ENCODE data around the gene RBMX.
"Not testable (repeated sequence)": the region's sequence is repeated elsewhere in the genome, so short reads cannot be mapped to it uniquely, and the experiment has no call there.

The RBMX gene

DNA sequence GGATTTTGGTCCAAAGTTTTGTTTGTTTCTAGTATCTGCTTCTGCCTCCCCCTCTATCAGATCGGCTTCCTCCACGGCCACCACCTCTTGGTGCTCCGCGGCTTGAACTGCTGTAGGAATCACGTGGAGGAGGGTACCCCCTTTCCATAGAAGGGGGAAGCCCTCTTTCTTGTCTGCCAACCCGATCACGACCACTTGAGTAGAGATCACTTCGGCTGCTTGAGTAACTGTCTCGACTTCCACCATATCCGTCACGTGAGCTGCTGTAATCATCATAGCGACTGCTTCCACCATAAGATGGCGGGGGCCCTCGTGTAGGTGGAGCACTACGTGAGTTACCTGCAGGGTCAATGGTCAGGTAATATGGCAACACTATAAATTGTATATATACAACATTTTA is 6.4 kb downstream of the RBMX start:
- DNase-seq = not testable (repeated sequence)

DNA sequence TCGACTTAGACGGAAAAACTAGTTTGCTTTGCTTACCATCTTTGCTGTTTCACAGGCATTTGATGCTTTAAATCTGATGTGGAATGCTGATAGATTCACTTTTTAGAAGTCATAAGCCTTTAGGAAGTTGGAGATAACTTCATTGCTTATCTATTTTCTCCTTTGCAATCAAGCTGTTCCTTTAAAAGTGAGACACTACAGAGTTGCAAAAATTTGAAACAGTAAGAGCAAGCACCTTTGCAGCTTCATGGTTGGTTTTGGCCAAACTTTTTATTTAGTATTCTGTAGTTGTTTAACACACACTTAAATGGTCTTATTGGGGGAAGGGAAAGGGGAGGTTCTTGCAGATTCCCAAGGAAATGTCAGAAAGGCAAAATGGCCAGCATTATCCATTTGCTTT is 7.3 kb downstream of the RBMX start:
- not testable (repeated sequence) for DNase-seq

DNA sequence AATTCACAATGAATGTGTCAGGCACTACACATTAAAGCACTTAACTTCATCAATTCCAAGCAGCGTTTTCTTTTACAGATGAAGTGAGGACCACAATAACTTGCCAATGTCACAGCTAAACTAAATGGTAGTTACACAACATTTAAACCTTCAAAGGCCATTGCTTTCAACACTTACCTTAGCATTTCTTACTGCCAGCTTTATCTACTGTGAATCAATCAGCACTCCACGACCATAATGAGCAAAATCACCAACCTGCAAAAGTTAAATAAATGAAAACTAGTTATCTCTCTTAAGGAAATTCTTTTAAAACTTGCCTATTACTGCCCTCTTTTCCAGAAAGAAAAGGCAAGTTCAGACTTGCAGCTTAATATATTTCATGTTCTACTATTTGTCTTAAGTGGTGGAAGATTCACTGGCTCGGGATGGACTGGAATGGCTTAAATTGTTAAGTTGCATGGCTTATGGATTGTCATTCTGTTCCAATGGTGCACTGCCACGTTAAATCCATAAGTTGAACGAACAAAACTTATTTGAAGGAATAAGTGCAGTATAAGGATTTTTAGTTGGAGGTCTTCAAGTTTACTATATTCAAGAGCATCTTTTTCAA is 8.3 kb downstream of the RBMX start:
- no peak for DNase-seq

DNA sequence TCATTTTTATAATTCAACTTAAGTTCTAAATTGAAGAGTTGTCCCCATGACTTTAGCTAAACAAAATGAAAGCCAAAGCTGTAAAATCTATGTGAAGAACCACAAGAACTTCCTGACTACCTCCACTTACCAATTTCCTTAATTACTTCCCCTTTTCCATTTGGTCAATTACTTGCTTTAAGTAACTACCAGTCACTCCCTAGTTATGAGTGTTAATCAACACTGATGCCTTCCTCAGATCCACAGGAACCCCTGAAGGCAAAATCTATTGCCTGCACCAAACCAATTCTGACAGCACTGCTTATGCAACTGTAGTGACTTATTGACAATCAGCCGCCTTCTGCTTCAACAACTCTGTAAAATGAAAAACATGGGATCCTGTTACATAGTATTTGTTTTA is 10.5 kb downstream of the RBMX start:
- no peak for DNase-seq

DNA sequence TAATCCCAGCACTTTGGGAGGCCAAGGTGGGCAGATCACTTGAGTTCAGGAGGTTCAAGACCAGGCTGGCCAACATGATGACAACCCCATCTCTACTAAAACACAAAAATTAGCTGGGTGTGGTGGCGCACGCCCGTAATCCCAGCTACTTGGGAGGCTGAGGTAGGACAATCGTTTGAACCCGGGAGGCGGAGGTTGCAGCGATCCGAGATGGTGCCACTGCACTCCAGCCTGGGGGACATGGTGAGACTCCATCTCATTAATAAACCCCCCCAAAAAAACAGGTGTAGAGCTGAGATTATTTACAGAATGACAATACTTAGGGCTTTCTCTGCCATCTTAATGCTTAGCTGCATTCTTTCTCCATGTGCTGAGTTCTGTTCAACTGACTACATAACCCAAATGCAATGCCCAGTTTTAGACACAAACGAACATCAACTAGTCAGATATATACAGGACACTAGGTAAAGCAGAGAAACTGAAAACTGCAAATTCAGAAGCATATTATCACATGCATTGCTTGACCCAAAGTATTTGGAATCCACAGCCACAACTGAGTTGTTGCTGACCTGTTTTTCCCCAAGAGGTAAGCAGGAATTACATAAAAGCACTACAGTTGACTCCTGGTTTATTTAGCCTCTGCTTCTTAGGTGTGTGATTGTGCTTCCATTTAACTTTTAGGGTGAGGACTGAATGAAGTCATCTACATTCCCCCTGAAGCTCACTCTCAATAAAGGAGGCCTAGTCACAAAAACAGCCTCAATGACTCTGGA is 12.1 kb downstream of the RBMX start:
- no peak for DNase-seq

DNA sequence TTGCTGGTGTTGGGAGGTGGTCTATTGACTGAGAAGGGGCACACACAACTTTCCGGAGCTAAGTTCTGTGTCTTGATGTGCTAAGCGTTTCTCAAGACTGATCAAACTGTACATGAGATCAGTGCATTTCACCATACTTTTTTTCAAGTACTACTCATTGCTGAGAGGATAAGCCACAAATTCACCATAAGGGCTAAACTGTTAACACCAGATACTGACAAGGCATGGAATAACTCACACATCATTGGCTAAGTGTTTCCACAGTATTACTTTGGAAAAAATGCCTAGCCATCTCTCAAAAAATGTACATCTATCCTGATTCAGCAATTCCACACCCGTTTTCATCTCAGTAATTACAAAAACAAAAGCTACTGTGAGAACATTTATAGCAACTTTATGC is 13.0 kb downstream of the RBMX start:
- no peak for DNase-seq

DNA sequence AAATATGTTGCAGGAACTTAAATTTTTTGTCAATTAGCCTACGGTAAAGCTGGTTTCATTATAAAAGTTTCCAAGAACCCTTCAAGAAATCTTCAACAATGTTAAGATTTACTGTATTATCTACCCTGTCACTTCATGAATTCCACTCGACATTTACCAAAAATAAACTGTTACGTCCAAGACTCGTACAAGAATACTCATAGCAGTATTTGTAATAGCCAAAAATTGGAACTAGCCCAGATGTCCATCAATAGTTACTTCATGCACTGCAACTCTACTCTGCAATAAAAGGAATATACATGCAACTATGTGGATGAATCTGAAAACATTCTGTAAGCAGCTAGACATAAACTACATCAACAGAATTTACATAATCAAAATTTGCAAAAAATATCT is 13.4 kb downstream of the RBMX start:
- no peak for DNase-seq

DNA sequence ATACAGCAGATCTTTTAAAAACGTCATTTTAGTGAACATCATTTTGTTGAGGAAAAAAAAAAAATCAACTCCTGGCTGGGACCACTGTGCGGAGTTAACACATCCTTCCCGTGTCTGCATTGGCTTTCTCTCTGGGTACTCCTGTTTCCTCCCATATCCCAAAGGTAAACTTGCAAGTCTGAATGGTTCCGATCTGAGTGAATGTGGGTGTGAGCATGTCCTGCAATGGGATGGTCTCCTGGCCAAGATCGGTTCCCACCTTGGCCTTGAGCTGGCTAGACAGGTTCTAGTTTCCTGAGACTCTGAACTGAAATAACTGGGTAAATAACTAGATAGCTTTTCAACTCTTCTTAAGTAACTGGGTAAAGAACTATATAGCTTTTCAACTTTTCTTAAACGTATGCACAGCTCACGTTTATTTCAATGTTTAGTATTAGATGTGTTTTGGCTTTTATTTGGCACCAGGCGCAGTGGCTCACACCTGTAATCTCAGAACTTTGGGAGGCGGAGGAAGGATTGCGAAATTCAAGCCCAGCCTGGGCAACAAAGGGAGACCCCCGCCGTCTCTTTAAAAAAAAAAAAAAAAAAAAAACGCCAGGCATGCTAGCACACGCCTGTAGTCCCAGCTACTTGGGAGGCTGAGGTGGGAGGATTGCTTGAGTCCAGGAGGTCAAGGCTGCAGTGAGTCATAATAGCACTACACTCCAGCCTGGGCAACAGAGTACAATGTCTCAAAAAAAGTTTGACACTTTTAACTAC is 14.0 kb downstream of the RBMX start:
- no peak for DNase-seq

DNA sequence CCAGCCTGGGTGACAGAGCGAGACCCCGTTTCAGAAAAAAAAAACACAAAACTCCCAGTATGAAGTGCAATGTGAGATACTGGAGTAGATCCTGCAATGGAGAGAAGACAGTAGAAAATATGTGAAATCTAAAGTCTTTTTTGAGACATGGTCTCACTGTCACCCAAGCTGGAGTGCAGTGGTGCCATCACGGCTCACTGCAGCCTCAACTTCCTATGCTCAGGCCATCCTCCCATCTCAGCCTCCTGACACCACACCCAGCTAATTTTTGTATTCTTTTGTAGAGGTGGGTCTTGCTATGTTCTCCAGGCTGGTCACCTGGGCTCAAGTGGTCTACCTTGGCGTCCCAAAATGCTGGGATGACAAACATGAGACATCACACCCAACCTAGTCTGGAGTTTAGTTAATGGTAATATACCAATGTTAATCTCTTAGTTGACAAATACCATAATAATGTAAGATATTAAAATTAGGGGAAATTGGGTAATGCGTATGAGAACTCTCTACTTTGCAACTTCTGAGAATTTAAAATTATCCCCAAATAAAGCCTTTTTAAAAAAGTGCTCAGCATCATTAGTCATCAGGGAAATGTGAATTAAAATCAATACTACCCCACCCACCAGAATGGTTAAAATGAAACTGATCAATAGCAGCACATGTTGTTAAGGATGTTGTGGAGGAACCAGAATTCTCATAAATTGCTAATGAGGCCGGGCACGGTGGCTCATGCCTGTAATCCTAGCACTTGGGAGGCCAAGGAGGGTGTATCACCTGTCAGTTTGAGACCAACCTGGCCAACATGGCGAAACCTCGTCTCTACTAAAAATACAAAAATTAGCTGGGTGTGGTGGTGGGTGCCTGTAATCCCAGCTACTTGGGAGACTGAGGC is 15.0 kb downstream of the RBMX start:
- no peak for DNase-seq

DNA sequence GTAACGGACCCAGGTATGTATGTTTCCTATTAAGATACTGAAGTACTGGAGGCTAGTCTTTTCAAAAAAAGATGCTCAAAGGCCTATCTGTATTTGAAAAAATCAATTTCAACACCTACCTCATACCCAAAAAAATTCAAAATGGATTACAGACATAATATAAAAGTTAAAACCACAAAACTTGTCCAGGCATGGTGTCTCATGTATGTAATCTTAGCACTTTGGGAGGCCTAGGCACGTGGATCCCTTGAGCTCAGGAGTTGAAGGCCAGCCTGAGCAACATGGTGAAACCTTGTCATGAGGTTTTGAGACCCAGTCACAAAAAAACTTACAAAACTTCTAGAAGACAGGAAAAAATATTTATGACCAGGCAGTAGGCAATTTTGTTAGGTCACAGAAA is 16.7 kb downstream of the RBMX start:
- DNase-seq = no peak

DNA sequence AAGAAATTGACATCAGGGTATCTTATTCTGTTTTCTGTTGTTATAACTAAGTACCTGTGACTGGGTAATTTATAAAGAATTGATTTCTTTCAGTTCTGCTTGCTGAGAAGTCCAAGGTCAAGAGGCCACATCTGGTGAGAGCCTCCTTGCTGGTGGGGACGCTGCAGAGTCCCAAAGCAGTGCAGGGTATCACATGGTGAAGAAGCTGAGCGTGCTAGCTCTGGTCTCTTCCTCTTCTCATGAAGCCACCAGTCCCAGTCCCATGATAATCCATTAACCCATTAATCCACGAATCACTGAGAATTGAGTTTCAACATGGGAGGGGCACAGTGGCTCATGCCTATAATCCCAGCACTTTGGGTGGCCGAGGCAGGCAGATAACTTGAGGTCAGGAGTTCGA is 18.0 kb downstream of the RBMX start:
- DNase-seq = no peak

DNA sequence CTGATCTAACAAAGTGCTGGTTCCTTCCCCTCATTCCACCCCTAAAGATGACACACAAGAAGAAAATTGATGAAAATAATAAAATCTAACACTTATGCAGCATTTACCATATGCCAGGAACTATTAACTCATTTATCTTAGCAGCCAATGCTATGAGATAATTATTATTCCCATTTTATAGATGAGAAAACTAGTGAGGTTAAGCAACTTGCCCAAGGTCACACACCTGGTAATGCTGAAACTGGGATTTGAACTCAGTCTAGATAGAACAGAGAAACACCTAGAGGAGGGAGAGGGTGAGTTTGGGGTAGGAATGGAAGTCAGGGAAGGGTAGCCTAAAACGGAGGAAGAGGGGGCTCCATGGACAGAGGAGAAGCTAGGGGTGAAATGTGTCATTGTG is 18.6 kb downstream of the RBMX start:
- DNase-seq = no peak

DNA sequence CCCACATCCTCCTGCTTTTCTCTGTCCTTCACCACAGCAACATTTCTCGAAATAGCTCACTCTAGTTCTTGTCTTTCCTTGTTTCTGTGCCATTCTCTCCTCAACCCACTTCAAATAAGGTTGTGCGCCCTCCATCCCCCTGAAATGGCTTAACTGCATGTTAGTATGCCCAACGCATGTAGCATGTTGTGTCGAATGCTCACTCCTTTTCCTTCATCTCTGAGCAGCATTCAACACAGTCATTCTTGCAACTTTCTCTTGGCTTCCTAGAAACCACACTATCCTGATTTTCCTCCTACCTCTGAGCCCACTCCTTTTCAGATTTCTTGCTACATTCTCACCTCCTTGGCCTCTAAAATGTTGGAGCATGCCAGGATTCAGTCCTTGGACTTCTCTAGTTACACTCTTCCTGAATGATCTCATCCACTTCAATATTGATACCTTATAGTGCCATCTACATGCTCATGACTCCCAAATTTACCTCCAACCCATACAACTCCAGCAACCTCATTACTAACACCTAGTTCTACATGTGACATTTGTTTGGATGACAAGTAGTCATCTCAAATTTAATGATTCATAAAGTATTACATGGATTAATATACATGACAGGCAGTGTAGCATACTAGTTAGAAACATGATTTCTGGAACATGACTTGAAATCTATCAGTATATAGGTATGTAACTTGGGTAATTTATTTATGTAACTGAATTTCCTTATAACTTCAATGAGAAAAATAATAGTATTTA is 22.3 kb downstream of the RBMX start:
- no peak for DNase-seq

DNA sequence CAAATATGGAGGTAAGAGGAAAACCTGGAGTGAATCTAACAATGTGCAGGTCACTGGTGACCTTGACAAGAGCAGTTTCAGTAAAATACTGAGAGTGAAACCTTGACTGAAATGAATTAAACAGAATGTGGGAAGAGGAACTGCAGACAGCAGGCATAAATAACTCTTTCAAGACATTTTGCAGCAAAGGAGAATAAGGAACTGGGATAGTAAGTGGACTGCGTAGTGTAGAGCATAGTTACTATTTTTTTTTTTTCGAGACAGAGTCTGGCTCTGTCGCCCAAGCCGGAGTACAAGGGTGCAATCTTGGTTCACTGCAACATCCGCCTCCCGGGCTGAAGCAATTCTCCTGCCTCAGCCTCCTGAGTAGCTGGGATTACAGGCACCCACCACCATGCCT is 24.0 kb downstream of the RBMX start:
- no peak for DNase-seq

DNA sequence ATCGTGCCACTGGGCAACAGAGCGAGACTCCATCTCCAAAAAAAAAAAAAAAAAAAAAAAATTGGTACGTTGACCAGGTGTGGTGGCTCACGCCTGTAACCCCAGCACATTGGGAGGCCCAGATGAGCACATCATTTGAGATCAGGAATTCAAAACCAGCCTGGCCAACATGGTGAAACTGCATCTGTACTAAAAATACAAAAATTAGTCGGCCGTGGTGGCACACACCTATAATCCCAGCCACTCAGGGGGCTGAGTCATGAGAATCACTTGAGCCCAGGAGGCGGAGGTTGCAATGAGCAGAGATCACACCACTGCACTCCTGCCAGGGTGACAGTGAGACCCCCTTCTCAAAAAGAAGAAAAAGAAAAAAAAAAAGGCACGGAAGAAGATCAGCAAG is 24.5 kb downstream of the RBMX start:
- DNase-seq = no peak

DNA sequence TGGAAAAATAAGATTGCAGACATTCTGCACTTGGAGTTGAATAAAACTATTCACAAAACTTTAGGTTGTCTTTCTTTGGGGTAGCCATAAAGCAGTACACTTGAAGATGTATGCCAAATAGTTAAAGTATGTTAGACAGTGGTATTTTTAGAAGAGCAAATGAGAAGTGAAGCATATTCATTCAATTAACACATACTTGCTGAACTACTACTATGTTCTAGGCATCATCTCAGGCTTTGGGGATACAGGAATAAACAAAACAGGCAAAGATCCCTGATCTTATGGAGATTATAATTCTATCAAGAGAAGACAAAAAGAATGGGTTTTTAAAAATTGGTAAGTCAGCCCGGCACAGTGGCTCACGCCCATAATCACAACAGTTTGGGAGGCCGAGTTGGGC is 29.0 kb downstream of the RBMX start:
- DNase-seq = no peak

DNA sequence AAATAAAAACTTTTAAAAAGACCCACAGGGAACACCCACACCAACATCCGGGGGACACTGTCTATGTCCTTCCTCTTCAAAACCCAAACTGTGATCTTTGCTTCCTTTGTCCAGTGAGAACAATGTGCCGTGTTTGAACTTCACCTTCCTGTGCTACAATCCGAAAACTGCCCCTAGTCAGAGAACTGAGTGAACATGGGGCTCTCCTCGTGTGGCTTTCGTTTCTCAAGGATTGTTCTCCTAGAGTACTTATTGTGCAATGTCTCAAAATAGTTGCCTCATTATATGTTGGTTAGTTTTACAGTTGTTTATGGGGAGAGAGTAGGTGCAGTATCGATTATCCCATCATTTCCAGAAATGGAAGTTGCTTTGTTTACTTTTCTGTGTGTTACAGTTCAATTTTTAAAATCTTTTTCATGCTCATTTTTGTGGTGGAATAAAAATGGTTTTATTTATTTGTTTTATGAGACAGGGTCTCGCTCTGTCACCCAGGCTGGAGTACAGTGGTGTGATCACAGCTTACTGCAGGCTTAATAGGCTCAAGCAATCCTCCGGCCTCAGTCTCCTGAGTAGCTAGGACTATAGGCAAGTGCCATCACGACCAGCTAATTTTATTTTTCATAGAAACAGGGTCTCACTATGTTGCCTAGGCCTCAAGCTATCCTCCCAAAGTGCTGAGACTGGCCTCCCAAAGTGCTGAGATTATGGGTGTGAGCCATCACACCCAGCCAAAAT is 29.9 kb downstream of the RBMX start:
- no peak for DNase-seq

DNA sequence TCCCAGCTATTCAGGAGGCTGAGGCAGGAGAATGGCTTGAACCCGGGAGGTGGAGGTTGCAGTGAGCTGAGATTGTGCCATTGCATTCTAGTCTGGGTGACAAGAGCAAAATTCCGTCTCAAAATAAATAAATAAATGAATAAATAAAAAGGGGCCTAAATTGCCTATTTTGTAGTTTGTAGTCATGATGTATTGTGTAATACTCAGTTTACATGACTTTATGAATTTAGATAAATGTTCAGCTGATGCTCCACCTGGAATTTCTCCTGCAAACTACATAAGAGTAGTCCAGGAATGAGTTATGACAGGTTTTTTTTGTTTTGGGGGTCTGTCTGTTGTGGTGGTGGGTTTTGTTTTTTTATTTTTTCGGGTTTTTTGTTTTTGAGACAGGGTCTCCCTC is 31.1 kb downstream of the RBMX start:
- no peak for DNase-seq

DNA sequence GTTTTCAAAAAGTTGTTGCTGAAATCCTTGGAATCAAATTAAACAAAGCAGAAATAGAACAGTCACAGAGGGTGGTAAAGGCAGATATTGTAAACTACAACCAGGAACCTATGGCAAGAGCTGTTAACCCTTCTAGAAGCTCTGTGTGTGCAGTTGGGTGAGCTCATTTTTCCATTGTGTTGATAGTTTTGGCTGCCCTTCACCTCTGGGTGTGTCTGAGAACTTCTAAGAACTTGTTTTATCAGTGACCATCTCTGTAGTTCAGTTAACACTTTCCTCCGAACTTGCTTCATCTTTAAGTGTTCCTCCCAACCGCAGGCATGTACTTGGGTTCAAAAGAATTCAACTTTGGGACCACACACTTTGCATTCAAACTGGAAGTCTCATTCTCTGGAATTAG is 32.7 kb downstream of the RBMX start:
- DNase-seq = no peak

DNA sequence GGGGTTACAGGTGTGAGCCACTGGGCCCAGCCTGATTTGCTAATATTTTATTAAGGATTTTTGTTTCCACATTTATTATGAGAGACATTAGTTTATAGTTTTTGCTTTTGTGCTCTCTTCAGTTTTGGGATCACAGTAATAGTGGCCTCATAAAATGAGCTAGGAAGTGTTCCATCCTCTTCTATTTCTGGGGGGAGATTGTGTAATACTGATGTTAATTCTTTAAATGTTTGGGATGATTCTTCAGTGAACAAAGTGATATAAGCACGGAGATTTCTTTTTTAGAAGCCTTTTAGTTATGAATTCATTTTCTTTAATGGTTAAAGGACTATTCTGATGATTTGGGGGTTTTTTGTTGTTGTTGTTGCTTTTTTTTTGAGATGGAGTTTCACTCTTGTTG is 41.3 kb downstream of the RBMX start:
- no peak for DNase-seq

DNA sequence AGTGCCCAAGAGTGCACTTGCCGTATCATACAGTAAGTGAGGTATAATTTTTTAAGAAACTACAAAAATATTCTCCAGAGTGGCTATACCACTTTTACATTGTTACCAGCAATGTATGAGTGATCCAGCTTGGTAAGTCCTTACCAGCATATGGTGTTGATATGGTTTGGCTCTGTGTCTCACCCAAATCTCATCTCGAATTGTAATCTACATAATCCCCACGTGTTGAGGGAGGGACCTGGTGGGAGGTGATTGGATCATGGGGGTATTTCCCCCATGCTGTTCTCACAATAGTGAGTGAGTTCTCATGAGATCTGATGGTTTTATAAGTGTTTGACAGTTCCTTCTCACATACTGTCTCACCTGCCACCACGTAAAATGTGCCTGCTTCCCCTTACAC is 44.8 kb downstream of the RBMX start:
- no peak for DNase-seq

DNA sequence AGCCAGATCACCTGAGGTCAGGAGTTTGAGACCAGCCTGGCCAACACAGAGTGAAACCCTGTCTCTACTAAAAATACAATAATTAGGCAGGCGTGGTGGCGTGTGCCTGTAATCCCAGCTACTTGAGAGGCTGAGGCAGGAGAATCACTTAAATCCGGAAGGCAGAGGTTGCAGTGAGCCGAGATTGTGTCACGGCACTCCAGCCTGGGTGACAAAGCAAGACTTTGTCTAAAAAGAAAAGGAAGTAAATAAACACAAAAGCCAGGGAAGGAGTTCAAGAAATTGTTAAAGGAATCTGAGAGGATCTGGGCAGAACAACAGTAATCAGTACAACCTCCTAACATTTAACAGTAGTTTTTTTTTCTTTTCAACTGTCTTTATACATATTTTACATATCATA is 51.1 kb downstream of the RBMX start:
- no peak for DNase-seq

Measured in effector CD4-positive, alpha-beta T cell (primary cell).